PFSK-1 (cell line): ENCODE data around the gene C1QTNF2.

Experiments used
- POLR2AphosphoS5 ChIP-seq: IDR thresholded peaks from 2 replicates; pipeline ENCODE4 v1.6.1; 2012; ENCODE audit warnings: low read depth, mild to moderate bottlenecking, control low read depth, low read length, moderate library complexity
- SIN3A ChIP-seq: IDR thresholded peaks from 2 replicates; pipeline ENCODE4 v1.6.1; 2012; ENCODE audit warnings: mild to moderate bottlenecking, low read length, moderate library complexity, borderline replicate concordance; ENCODE audit not compliant: insufficient read depth
- TAF1 ChIP-seq: IDR thresholded peaks from 2 replicates; pipeline ENCODE4 v1.6.1; 2012; ENCODE audit warnings: low read length, control low read depth, borderline replicate concordance; ENCODE audit not compliant: insufficient read depth
- TF ChIP-seq, protein P1 (sequence below), 2 experiments: IDR thresholded peaks; 2 replicates each; pipeline versions ENCODE4 v1.6.1 to v1.8.0; 2011 to 2012; ENCODE audit warnings: low read depth in 2 of 2, low read length in 2 of 2, control low read depth in 1 of 2, inconsistent platforms in 1 of 2, mild to moderate bottlenecking in 1 of 2, moderate library complexity in 1 of 2; ENCODE audit not compliant: insufficient read depth in 1 of 2

DNA sequence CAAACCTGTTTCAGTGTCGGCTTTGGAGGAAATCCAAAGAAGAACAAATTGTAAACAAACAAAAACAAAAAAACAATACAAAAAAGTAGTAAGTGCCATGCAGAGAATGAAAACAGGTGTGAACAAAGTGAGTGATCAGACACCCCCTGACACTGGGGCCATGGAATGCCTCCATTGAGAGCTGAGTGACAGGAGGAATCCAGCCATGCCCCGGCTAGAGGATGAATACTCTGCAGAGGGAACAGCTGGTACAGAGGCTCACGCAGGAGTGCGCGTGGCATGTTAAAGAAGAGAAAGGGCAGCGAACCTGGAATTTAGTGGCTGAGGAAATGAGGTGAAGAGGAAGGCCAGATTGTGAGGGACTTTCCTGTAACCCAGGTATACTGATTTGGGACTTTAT, 42.6 kb downstream of the C1QTNF2 start:
- TF ChIP-seq, protein P1, sequence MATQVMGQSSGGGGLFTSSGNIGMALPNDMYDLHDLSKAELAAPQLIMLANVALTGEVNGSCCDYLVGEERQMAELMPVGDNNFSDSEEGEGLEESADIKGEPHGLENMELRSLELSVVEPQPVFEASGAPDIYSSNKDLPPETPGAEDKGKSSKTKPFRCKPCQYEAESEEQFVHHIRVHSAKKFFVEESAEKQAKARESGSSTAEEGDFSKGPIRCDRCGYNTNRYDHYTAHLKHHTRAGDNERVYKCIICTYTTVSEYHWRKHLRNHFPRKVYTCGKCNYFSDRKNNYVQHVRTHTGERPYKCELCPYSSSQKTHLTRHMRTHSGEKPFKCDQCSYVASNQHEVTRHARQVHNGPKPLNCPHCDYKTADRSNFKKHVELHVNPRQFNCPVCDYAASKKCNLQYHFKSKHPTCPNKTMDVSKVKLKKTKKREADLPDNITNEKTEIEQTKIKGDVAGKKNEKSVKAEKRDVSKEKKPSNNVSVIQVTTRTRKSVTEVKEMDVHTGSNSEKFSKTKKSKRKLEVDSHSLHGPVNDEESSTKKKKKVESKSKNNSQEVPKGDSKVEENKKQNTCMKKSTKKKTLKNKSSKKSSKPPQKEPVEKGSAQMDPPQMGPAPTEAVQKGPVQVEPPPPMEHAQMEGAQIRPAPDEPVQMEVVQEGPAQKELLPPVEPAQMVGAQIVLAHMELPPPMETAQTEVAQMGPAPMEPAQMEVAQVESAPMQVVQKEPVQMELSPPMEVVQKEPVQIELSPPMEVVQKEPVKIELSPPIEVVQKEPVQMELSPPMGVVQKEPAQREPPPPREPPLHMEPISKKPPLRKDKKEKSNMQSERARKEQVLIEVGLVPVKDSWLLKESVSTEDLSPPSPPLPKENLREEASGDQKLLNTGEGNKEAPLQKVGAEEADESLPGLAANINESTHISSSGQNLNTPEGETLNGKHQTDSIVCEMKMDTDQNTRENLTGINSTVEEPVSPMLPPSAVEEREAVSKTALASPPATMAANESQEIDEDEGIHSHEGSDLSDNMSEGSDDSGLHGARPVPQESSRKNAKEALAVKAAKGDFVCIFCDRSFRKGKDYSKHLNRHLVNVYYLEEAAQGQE (IDR thresholded peaks at IDR 0.05; ENCODE audit: insufficient read depth in 1 of 2, low read depth in 2 of 2, low read length in 2 of 2): no peak
- TF ChIP-seq TAF1: no peak
- TF ChIP-seq SIN3A: no peak
- no peak for TF ChIP-seq POLR2AphosphoS5
